HepG2 (cell line): Measurements from ENCODE around the gene CCDC50.

ENCODE experiments used
- EP300 ChIP-seq, 3 experiments: sonication (generic) in 1 of 3; formaldehyde crosslinking in 1 of 3; IDR thresholded peaks; 2 replicates each; pipeline versions ENCODE4 v1.5.1 to v1.6.1; 2011 to 2020; ENCODE audit warnings: low read depth in 2 of 3, low read length in 2 of 3, borderline replicate concordance in 1 of 3, improper control_type of control experiment in 1 of 3, mild to moderate bottlenecking in 1 of 3, missing genetic modification reagents in 1 of 3, moderate library complexity in 1 of 3
- EZH2 ChIP-seq: conservative IDR thresholded peaks from 2 replicates; pipeline ENCODE4 v1.6.1; 2012; ENCODE audit warnings: mild to moderate bottlenecking, low read depth, low read length, moderate library complexity
- GTF2F1 ChIP-seq: fragments of 150-350 bp; IDR thresholded peaks from 2 replicates; pipeline ENCODE4 v1.6.1; 2014; ENCODE audit warnings: low read length
- KAT8 ChIP-seq: IDR thresholded peaks from 2 replicates; pipeline ENCODE4 v1.6.1; 2016; ENCODE audit warnings: missing genetic modification reagents, missing compliant biosample characterization
- PAWR ChIP-seq: sonication (generic); formaldehyde crosslinking; IDR thresholded peaks from 2 replicates; pipeline ENCODE4 v1.4.0; 2020; ENCODE audit warnings: missing genetic modification reagents, mild to moderate bottlenecking, borderline replicate concordance
- RFX5 ChIP-seq: IDR thresholded peaks from 2 replicates; pipeline ENCODE4 v1.6.1; 2011; ENCODE audit warnings: low read depth, low read length, improper control_type of control experiment
- ZFP36 ChIP-seq: fragments of 150-350 bp; IDR thresholded peaks from 2 replicates; pipeline ENCODE4 v1.6.1; 2018; ENCODE audit warnings: borderline replicate concordance, low read length, low read depth; ENCODE audit not compliant: partially characterized antibody
- TF ChIP-seq, protein P1 (sequence below): sonication (generic); formaldehyde crosslinking; IDR thresholded peaks from 2 replicates; pipeline ENCODE4 v1.4.0; 2020; ENCODE audit warnings: missing genetic modification reagents
- TF ChIP-seq, protein P2 (sequence below): sonication (generic); formaldehyde crosslinking; IDR thresholded peaks from 2 replicates; pipeline ENCODE4 v1.4.0; 2020; ENCODE audit warnings: missing genetic modification reagents, low read depth, mild to moderate bottlenecking, borderline replicate concordance
- TF ChIP-seq, protein P3 (sequence below): sonication (generic); formaldehyde crosslinking; IDR thresholded peaks from 2 replicates; pipeline ENCODE4 v1.5.0; 2020; ENCODE audit warnings: mild to moderate bottlenecking, missing genetic modification reagents, moderate library complexity
- TF ChIP-seq, protein P4 (sequence below): sonication (generic); formaldehyde crosslinking; IDR thresholded peaks from 2 replicates; pipeline ENCODE4 v1.8.1; 2023; ENCODE audit warnings: mild to moderate bottlenecking, inconsistent platforms, moderate library complexity, missing genetic modification reagents, borderline replicate concordance
- TF ChIP-seq, protein P5 (sequence below): IDR thresholded peaks from 2 replicates; pipeline ENCODE4 v1.6.1; 2018; ENCODE audit warnings: missing genetic modification reagents, mild to moderate bottlenecking, missing compliant biosample characterization

DNA sequence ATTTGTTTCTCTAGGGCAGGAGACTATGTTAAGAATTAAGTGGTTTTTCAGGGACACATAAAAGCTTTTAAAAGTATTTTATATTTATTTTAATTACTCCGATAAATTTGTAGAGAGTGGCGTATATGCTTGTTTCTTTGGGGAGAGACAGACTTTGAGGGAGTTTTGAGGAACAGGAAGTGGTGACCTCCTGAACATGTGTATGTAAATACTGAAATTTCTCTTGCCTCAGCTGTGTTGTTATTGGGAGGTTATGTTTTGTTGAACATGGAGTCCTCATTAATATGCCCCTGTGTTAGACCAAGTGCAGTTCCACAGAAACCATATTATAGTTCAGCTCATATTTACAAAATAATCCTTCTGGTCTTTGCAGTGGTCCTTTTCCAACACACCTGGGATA, 42.9 kb downstream of the CCDC50 start:
- TF ChIP-seq, protein P1, sequence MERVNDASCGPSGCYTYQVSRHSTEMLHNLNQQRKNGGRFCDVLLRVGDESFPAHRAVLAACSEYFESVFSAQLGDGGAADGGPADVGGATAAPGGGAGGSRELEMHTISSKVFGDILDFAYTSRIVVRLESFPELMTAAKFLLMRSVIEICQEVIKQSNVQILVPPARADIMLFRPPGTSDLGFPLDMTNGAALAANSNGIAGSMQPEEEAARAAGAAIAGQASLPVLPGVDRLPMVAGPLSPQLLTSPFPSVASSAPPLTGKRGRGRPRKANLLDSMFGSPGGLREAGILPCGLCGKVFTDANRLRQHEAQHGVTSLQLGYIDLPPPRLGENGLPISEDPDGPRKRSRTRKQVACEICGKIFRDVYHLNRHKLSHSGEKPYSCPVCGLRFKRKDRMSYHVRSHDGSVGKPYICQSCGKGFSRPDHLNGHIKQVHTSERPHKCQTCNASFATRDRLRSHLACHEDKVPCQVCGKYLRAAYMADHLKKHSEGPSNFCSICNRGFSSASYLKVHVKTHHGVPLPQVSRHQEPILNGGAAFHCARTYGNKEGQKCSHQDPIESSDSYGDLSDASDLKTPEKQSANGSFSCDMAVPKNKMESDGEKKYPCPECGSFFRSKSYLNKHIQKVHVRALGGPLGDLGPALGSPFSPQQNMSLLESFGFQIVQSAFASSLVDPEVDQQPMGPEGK = no peak
- no peak for TF ChIP-seq EZH2
- TF ChIP-seq ZFP36 = no peak
- TF ChIP-seq RFX5 = no peak
- TF ChIP-seq, protein P2, sequence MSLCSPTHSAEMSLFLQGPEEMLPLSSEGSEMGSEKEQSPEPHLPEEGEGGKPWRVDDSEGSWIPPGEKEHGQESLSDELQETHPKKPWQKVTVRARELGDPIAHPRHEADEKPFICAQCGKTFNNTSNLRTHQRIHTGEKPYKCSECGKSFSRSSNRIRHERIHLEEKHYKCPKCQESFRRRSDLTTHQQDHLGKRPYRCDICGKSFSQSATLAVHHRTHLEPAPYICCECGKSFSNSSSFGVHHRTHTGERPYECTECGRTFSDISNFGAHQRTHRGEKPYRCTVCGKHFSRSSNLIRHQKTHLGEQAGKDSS (CRISPR knock-in tag) = no peak
- TF ChIP-seq GTF2F1 = no peak
- TF ChIP-seq, protein P3, sequence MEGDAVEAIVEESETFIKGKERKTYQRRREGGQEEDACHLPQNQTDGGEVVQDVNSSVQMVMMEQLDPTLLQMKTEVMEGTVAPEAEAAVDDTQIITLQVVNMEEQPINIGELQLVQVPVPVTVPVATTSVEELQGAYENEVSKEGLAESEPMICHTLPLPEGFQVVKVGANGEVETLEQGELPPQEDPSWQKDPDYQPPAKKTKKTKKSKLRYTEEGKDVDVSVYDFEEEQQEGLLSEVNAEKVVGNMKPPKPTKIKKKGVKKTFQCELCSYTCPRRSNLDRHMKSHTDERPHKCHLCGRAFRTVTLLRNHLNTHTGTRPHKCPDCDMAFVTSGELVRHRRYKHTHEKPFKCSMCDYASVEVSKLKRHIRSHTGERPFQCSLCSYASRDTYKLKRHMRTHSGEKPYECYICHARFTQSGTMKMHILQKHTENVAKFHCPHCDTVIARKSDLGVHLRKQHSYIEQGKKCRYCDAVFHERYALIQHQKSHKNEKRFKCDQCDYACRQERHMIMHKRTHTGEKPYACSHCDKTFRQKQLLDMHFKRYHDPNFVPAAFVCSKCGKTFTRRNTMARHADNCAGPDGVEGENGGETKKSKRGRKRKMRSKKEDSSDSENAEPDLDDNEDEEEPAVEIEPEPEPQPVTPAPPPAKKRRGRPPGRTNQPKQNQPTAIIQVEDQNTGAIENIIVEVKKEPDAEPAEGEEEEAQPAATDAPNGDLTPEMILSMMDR (CRISPR knock-in tag) = no peak
- no peak for TF ChIP-seq PAWR (CRISPR knock-in tag)
- TF ChIP-seq, protein P4, sequence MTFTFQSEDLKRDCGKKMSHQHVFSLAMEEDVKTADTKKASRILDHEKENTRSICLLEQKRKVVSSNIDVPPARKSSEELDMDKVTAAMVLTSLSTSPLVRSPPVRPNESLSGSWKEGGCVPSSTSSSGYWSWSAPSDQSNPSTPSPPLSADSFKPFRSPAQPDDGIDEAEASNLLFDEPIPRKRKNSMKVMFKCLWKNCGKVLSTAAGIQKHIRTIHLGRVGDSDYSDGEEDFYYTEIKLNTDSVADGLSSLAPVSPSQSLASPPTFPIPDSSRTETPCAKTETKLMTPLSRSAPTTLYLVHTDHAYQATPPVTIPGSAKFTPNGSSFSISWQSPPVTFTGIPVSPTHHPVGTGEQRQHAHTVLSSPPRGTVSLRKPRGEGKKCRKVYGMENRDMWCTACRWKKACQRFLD = no peak
- TF ChIP-seq KAT8 (CRISPR knock-in tag) = no peak
- TF ChIP-seq, protein P5, sequence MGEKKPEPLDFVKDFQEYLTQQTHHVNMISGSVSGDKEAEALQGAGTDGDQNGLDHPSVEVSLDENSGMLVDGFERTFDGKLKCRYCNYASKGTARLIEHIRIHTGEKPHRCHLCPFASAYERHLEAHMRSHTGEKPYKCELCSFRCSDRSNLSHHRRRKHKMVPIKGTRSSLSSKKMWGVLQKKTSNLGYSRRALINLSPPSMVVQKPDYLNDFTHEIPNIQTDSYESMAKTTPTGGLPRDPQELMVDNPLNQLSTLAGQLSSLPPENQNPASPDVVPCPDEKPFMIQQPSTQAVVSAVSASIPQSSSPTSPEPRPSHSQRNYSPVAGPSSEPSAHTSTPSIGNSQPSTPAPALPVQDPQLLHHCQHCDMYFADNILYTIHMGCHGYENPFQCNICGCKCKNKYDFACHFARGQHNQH (CRISPR knock-in tag) = no peak
- no peak for TF ChIP-seq EP300 (IDR thresholded peaks at IDR 0.05; ENCODE audit: low read depth in 2 of 2, low read length in 2 of 2)
- no peak for TF ChIP-seq EP300 (CRISPR knock-in tag; IDR thresholded peaks at IDR 0.05; ENCODE audit: borderline replicate concordance)
